ENCODE measurements around the gene CEP63.
A peak's percentile ranks its signal among the peaks of the same experiment; 100 is the strongest.

CEP63 gene

DNA sequence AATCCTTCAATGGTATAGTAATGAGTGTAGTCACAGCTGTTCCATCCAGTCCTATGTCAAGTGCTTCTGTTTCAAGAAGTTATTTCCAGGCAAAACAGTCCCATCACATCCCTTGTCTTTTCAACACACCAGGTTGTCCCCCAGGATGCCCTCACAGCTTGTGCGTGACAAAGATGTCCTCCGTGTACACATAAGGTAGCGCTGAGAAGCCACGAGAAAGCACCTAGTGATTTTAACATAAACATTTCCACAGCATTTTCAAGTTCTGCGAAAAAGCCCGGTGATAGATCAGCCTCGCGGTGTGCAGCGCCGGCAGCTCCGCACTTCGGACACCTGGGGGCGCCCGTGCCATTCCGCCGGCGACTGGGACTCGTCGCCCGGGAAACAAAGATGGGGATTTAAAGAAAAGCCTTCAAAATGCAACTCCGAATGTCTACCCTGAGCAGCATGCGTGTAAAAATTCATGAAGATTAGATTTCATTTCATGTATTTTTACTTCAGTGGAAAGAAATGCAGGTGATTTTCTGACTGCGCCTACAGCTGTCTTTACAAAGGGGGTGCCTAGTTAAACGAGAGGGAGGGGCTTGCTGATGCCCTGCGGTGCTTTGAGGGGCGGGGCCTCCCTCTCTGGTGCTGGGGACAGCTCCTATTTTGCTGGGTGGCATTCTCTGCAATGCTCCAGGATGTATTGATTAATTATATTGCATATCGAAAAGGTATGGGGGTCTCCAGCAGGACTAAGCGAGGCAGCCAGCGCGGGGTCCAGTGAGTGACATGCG is 115.0 kb downstream of the CEP63 start:
- TF ChIP-seq, protein P1, sequence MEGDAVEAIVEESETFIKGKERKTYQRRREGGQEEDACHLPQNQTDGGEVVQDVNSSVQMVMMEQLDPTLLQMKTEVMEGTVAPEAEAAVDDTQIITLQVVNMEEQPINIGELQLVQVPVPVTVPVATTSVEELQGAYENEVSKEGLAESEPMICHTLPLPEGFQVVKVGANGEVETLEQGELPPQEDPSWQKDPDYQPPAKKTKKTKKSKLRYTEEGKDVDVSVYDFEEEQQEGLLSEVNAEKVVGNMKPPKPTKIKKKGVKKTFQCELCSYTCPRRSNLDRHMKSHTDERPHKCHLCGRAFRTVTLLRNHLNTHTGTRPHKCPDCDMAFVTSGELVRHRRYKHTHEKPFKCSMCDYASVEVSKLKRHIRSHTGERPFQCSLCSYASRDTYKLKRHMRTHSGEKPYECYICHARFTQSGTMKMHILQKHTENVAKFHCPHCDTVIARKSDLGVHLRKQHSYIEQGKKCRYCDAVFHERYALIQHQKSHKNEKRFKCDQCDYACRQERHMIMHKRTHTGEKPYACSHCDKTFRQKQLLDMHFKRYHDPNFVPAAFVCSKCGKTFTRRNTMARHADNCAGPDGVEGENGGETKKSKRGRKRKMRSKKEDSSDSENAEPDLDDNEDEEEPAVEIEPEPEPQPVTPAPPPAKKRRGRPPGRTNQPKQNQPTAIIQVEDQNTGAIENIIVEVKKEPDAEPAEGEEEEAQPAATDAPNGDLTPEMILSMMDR (IDR thresholded peaks at IDR 0.05; ENCODE audit: control extremely low read depth, extremely low read depth, low read depth, missing control alignments), result peak; percentile 97
- POLR2A ChIA-PET, result no interaction called here

DNA sequence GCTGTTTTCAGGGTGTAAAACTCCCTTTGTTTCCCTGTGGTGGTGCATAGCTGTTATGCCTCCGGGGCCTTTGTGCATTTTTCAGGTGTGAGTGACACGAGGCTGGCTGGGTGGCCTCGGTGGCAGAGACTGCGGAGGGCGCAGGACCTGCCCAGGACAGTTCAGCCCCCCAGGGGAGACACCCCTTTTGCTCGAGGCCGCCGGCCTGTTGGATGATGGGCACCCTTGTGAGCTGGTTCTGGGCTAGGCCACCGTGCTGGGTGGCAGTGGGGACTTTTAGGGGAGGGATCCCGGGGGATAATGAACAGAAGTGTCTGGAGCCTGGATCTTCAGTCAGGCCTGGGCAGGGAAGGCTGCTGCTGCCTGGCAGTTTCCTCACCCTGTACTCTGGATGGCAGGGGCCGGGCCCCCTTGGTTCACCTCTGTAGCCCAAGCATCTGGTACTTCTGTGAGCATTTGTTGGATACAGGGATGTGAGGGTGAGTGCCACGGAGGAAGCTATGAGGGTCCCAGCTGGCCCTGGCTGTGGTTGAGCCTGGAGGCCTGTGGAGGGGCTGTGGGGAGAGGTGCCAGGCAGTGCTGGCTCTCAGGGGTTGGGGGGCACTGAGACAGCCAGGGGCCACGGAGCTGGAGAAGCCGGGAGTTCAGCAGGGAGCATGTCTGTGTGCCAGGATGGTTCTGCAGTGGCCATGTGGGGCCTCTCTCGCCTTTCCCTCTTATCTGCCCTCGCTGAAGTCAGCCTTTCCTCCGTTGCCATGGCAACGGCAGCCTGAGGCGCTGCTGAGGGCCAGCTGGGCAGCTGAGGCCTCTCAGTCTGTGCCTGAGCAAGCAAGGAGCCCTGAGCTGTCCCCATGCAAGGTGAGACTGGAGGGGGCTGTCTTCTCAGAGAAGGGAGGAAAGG is 115.9 kb downstream of the CEP63 start:
- TF ChIP-seq, protein P1 (IDR thresholded peaks at IDR 0.05; ENCODE audit: control extremely low read depth, extremely low read depth, low read depth, missing control alignments), result no peak
- ChIA-PET POLR2A (no interaction called here), CTCF (interaction anchor here (1.0 to 6.1 kb wide), 22 partner anchors 9 to 1441 kb away, joined by 3 to 63 read pairs (median 4); no protein-coding TSS in a partner anchor)
- DNase-seq (ENCODE audit: extremely low spot score), result no peak

More for the DNA sequence above, 115.0 kb downstream of the CEP63 start:
- CTCF ChIA-PET, result interaction anchor here (0.6 to 6.1 kb wide), 32 partner anchors 9 to 1442 kb away, joined by 3 to 63 read pairs (median 4); no protein-coding TSS in a partner anchor
- peak; percentile 83 for DNase-seq (ENCODE audit: extremely low spot score)

DNA sequence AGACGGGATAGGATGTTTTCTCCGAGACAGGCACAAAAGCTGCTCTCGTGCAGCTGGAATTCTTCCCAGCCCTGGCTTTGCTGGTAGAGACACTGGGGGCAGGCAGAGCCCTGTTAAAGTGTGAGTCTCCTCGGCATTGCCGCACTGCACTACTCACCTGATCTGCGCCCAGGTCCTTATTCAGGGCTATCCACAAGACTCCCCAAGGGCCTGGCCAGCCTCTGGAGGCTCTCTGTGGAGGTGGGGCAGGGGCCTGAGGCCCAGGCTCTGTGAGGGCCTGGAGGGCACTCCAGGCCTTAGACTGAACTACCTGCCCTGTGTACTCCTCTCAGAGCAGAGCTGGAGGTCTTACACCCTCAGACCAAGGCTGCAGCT is 116.6 kb downstream of the CEP63 start:
- TF ChIP-seq, protein P1 (IDR thresholded peaks at IDR 0.05; ENCODE audit: control extremely low read depth, extremely low read depth, low read depth, missing control alignments), result no peak
- ChIA-PET CTCF (interaction anchor here (0.9 to 6.1 kb wide), 6 partner anchors 15 to 1440 kb away, joined by 3 to 63 read pairs (median 18); no protein-coding TSS in a partner anchor), POLR2A (no interaction called here)
- no peak for DNase-seq (ENCODE audit: extremely low spot score)

DNA sequence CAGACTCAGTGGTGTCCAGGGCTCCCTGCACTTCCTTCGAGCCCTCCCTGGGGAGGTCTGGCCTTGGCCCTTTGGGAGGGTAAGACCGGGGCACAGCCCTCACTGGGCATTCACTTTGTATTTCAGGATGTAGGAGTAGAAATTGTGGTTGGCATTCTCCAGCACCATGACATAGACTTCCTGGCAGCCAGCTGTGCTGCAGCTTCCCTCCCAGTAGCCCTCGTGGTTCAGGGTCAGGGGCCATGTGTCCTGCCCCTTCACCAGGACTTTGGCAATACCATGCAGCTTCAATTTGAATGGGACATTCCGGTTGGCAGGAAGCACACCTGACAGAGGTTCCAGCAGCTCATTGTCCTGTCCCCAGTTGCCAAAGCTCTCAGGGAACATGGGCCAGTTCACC is 117.6 kb downstream of the CEP63 start:
- TF ChIP-seq, protein P1 (IDR thresholded peaks at IDR 0.05; ENCODE audit: control extremely low read depth, extremely low read depth, low read depth, missing control alignments), result no peak
- ChIA-PET POLR2A (no interaction called here), CTCF (interaction anchor here (0.9 to 6.1 kb wide), 7 partner anchors 9 to 1439 kb away, joined by 3 to 63 read pairs (median 5); no protein-coding TSS in a partner anchor)
- DNase-seq (ENCODE audit: extremely low spot score), result no peak

DNA sequence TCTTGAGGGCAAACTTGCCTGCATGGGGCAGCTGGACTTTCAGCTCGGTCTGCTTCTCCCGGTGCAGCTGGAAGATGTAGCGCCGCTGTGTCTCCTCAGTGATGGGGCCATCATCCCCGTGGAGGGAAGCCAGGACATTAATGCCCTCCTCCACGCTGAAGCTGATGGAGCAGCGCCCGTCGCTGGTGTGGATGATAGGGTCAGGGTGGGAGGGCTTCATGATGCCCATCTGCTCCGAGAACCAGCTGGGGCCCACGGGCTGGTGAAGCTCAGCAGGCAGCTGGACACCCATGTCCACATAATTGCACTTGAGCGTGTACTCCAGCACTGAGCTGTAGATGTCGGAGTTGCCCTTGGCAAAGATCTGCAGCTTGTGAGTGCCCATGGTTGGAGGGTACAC is 118.1 kb downstream of the CEP63 start:
- TF ChIP-seq, protein P1 (IDR thresholded peaks at IDR 0.05; ENCODE audit: control extremely low read depth, extremely low read depth, low read depth, missing control alignments), result no peak
- POLR2A ChIA-PET, result no interaction called here
- DNase-seq (ENCODE audit: extremely low spot score), result no peak
- CTCF ChIA-PET, result interaction anchor here (1.4 to 6.1 kb wide), 4 partner anchors 9 to 151 kb away, joined by 4 to 63 read pairs (median 8); no protein-coding TSS in a partner anchor

DNA sequence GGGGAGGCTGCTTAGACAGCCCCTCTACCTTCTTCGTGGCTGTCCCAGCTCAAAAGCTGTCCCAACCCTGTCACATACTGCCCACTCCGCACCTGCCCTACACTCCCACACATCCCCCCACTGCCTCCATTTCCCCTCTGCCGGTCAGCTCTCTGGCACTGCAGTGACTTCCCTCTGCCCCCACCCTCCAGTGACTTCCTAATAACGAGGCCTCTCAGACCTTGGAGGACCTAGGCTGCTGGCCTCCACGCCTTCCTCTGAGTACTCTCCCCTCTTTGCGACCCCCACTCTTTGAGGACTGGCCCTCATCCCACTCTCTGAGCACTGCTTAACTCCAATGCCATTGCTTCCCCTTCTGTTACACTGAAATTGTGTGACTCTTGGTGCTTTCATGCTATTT is 119.7 kb downstream of the CEP63 start:
- ChIA-PET CTCF (interaction anchor here (6.1 kb wide), 1 partner anchor 12 kb away, joined by 63 read pairs; no protein-coding TSS in a partner anchor), POLR2A (no interaction called here)
- TF ChIP-seq, protein P1 (IDR thresholded peaks at IDR 0.05; ENCODE audit: control extremely low read depth, extremely low read depth, low read depth, missing control alignments), result no peak
- no peak for DNase-seq (ENCODE audit: extremely low spot score)
